Ovary (tissue), 3 donors: ENCODE data around the gene INPP4A.

Experiments
- CTCF ChIP-seq, 3 donors: fragments of 450-650 bp in 2 of 3; fragments of 200-600 bp in 1 of 3; IDR thresholded peaks; one replicate each; pipeline versions ENCODE4 v1.5.1 to v1.8.0; 2016 to 2022; ENCODE audit warnings: antibody characterized with exemption in 3 of 3, mild to moderate bottlenecking in 1 of 3
- EP300 ChIP-seq: sonication (generic); formaldehyde crosslinking; IDR thresholded peaks from one replicate; pipeline ENCODE4 v1.6.1; 2017; ENCODE audit warnings: antibody characterized with exemption
- POLR2A ChIP-seq: fragments of 450-650 bp; IDR thresholded peaks from one replicate; pipeline ENCODE4 v1.6.1; 2017; ENCODE audit warnings: antibody characterized with exemption, mild to moderate bottlenecking, moderate library complexity
- donor health status: DM: no; HTN: no; CAD: no.

- TF ChIP-seq CTCF (IDR thresholded peaks at IDR 0.05): no peak
- TF ChIP-seq POLR2A: no peak
- TF ChIP-seq EP300: no peak
Observed at GRCh38 chr2:98473995-98474780, 29.5 kb downstream of the INPP4A start.
